Measurements from ENCODE around the gene CLN6.
A peak's percentile ranks its signal among the peaks of the same experiment; 100 is the strongest.

The CLN6 gene

DNA sequence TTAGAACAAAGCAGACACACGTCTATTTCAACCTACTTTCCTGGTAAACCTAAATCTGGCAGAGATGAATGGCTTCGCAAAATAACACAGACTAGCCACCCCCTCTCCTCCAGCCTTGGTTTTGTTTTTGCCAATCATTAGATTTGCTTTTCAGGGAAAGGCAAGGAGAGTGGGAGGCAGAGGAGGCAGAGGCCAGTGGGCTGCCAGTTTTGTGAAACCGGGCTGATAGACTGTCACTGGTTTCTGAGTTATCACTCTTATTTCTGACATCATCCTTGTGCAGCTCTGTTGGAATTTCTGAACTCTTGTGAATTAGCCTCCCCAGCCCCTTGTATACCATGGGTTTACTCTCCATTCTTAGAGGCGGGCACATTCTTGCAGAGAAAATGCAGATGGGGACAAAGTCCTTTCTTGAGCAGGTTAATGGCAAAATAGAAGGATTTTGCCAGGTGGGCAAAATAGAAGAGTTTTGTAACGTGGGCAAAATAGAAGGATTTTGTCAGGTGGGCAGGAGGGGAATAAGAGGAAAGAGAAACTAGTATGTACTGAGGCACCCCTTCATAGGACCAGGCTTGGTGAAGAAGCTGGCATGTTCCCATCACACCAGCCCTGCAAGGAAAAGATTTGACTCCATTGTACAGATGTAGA lies 44.8 kb upstream of the CLN6 start:
- Histone ChIP-seq H3K4me1 (peaks cover 12 to 37% (median 15%) of the 10 kb centered on the region in 10 experiments), H3K36me3 (peaks cover 0 to 3% (median 0%) of the 10 kb centered on the region in 11 experiments; a peak in 1 of 22 replicates), H3K4me3 (no peak overlapping the region), H3K27me3 (no peaks in the 10 kb centered on the region), H3K9me3 (replicated peaks in 1 of 11) (no peaks in the 10 kb centered on the region), H3K4me2 (no peak overlapping the region), H3K9ac (no peak overlapping the region), H4K20me1 (peaks cover 4 to 12% (median 11%) of the 10 kb centered on the region in 11 experiments; a peak in 20 of 22 replicates), H3K27ac (no peak overlapping the region)
- no peak for TF ChIP-seq Cebpa-rat (IDR thresholded peaks at IDR 0.05)

DNA sequence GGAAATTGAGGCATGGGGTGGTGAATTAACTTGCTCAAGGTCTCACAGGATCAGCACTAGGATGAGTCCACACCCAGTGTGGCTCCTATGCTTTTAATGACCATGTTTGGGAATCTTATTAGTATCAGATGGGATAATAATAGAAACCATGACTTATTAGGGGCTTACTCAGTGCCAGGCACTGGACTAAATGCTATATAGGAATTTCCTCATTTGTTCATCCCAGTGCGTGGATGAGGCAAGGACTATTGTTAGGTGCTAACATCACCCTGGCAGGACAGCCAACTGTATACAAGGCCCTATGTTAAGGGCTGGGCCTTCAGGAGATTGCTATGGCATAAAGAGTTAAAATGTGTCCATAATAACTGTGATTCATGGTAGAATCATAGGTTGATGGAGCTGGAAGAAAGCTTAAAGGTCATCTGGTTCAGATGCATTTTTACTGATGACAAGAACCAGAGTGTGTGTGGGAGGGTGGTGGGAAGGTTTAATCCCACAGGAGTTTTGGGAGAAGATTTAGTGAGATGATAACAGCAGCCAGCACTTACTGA lies 43.3 kb upstream of the CLN6 start:
- Histone ChIP-seq H3K27me3 (no peaks in the 10 kb centered on the region), H3K4me2 (no peak overlapping the region; a peak in 1 of 22 replicates), H3K9ac (no peak overlapping the region), H3K27ac (no peak overlapping the region), H4K20me1 (no peaks in the 10 kb centered on the region), H3K36me3 (no peaks in the 10 kb centered on the region), H3K9me3 (replicated peaks in 1 of 11) (no peaks in the 10 kb centered on the region), H3K4me3 (no peak overlapping the region), H3K4me1 (peaks cover 10 to 37% (median 13%) of the 10 kb centered on the region in 10 experiments)
- TF ChIP-seq Cebpa-rat (IDR thresholded peaks at IDR 0.05), result no peak

DNA sequence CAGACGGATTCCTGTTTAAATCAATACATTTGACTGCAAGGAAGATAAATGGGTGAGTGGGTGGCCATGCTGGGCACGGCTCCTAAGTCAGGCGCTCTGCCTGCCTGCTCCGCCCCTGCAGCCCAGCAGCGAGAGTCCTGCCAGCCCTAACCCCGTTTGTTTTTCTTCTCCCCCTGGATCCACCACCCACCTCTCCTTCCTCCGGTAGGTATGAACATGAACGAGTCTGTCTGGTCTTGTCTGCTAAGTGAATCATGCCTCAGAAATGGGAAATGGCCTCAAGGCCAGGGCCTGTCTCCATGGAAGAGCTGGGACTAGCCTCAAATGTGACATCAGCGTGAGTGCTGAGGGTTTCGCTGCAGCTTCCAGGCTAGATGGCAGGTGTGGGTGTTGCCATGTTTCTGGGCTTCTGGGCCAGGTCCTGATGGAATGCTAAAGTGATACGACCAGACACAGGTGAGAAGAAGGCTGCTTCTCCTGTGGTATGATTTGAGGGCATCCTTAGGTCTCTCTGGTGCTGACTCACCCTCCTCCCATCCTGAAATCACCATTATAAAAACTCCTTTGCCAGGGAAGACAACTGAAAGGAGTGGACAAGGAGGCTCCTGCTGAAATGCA lies 42.4 kb upstream of the CLN6 start:
- Histone ChIP-seq H3K36me3 (no peaks in the 10 kb centered on the region), H3K27ac (no peak overlapping the region), H3K9me3 (replicated peaks in 1 of 11) (no peaks in the 10 kb centered on the region), H3K4me1 (peaks cover 10 to 37% (median 12%) of the 10 kb centered on the region in 10 experiments), H3K4me2 (no peak overlapping the region; a peak in 1 of 22 replicates), H3K27me3 (no peaks in the 10 kb centered on the region), H3K4me3 (no peak overlapping the region), H4K20me1 (no peaks in the 10 kb centered on the region), H3K9ac (no peak overlapping the region)
- TF ChIP-seq Cebpa-rat (IDR thresholded peaks at IDR 0.05), result no peak

DNA sequence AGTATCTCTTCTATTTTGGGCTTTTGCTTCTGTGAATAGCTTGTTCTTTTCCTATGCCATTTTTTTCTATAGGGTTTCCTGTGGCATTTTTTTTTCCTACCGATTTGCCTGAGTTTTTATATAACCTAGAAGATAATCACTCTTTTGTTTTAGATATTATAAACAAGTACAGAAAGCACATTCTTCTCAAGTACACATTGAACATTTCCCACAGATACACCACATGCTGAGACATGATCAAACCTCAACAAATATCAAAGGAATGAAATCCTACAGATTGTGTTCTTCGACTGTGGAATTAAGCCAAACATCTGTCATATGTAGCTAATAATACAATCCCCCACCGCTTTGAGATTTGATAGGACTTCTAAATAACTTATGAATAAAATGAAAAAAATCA lies 38.9 kb upstream of the CLN6 start:
- no peak overlapping the region for H3K9ac ChIP-seq
- peaks cover 0 to 36% (median 0%) of the 10 kb centered on the region in 10 experiments; a peak in 6 of 20 replicates for H3K4me1 ChIP-seq
- no peak for TF ChIP-seq Cebpa-rat (IDR thresholded peaks at IDR 0.05)
- H3K9me3 ChIP-seq (replicated peaks in 1 of 11), result no peaks in the 10 kb centered on the region
- H3K27me3 ChIP-seq, result no peaks in the 10 kb centered on the region
- H3K4me3 ChIP-seq, result no peak overlapping the region
- no peaks in the 10 kb centered on the region for H3K36me3 ChIP-seq
- no peaks in the 10 kb centered on the region for H4K20me1 ChIP-seq
- H3K27ac ChIP-seq, result no peak overlapping the region
- no peak overlapping the region for H3K4me2 ChIP-seq

DNA sequence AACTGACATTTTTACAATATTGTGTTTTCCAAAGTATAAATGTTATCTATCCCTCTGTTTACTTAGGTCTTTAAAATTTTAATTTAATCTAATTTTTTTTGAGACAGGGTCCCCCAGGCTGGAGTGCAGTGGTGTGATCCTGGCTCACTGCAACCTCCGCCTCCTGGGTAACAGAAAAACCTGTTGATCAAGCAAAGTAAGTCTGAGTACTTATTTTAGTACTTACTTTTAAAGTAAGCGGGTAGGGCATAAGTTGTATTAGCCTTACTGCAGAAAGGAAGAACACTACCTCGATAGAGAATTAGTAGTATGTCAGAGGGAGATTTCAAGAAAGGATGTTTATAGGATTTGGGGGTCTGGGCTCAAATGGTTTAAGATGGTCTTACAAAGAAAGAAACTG lies 36.1 kb upstream of the CLN6 start:
- Histone ChIP-seq H3K4me2 (peak overlapping the region in 3 of 11 experiments; percentile 36 to 78 (median 64); a peak in 5 of 22 replicates), H3K27me3 (no peaks in the 10 kb centered on the region), H3K9me3 (replicated peaks in 1 of 11) (no peaks in the 10 kb centered on the region), H3K36me3 (no peaks in the 10 kb centered on the region), H3K4me1 (peaks cover 0 to 24% (median 0%) of the 10 kb centered on the region in 10 experiments; a peak in 6 of 20 replicates), H4K20me1 (no peaks in the 10 kb centered on the region), H3K4me3 (no peak overlapping the region), H3K9ac (no peak overlapping the region), H3K27ac (no peak overlapping the region)
- no peak for TF ChIP-seq Cebpa-rat (IDR thresholded peaks at IDR 0.05)

DNA sequence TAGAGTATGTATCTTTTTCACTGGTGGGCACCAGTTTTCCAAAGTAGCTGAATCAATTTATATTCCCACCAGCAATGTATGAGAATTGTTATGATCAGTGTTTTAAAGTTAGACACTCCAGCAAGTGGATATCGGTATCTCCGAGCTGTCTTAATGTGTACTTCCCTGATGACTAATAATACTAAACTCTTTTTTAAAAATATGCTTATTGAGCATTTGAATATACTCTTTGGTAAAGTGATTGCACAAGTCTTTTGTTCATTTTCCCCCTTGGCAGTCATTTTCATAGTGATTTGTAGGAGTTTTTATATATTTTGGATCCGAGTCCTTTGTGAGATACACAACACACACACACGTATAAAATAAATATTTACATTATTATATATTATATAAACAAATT lies 35.6 kb upstream of the CLN6 start:
- Histone ChIP-seq H3K36me3 (no peaks in the 10 kb centered on the region), H3K4me3 (no peak overlapping the region), H3K27ac (no peak overlapping the region)

DNA sequence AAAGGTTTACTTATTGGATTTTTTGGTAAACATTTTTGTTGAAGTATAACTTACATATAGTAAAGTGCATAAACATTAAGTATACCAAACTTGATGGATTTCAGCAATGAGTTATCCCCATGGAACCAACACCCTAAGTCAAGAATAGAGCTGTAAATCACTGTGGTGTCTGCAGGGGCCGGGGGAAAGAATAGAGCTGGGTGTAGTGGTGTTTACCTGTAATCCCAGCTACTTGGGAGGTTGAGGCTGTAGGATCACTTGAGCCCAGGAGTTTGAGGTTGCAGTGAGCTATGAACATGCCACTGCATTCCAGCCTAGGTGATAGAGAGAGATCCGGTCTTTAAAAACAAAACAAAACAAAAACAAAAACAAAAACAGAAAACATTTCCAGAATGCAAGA lies 34.8 kb upstream of the CLN6 start:
- no peak for TF ChIP-seq Cebpa-rat (IDR thresholded peaks at IDR 0.05)
- Histone ChIP-seq H3K27me3 (no peaks in the 10 kb centered on the region), H4K20me1 (no peaks in the 10 kb centered on the region), H3K36me3 (no peaks in the 10 kb centered on the region), H3K9me3 (replicated peaks in 1 of 11) (no peaks in the 10 kb centered on the region), H3K4me3 (no peak overlapping the region), H3K4me2 (peak overlapping the region in 3 of 11 experiments; percentile 60 to 78 (median 64); a peak in 6 of 22 replicates), H3K9ac (no peak overlapping the region), H3K4me1 (peaks cover 0 to 31% (median 5%) of the 10 kb centered on the region in 10 experiments; a peak in 10 of 20 replicates), H3K27ac (no peak overlapping the region)

More for the DNA sequence above, 35.6 kb upstream of the CLN6 start:
- Histone ChIP-seq H4K20me1 (no peaks in the 10 kb centered on the region), H3K4me2 (peak overlapping the region in 3 of 11 experiments; percentile 60 to 78 (median 64); a peak in 6 of 22 replicates), H3K9ac (0 out of 22 replicates have a peak overlapping the region, but pooled peaks of 1 of the 11 experiments have one; percentile 2), H3K4me1 (peaks cover 0 to 24% (median 0%) of the 10 kb centered on the region in 10 experiments; a peak in 6 of 20 replicates), H3K27me3 (no peaks in the 10 kb centered on the region), H3K9me3 (replicated peaks in 1 of 11) (no peaks in the 10 kb centered on the region)
- no peak for TF ChIP-seq Cebpa-rat (IDR thresholded peaks at IDR 0.05)

DNA sequence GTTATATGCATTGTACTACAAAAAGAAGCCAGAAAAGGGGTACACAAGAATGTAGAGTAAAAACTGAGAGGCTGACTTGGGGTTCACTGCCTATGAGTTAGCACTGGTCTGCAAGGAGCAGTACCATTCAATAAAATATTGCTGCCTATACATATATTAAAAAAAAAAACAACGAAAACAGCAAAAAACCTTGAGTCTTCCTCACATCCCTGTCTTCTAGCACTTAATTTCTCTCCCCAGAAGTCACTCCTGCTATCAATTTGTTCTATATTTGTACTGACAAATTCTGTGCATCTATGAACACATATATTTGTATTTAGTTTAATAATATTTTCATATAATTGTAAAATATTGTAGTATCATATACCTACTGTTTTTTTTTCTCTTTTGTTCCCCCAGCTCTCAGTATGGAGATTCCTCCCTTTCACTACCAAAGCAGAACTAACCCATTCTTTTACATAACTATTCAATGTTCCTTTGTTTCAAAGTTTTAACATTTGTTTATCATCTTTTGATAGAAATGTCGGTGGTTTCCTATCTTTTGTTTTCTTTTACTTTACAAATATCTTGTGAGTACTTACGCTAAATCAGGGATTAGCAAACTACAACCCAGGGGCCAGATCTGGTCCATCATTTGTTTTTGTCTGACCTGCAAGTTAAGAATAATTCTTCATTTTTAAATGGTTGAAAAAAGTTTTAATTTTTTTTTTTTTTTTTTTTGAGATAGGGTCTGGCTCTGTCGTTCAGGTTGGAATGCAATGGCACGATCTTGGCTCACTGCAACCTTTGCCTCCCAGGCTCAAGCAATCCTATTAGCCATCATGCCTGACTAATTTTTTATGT lies 33.2 kb upstream of the CLN6 start:
- no peak for TF ChIP-seq Cebpa-rat (IDR thresholded peaks at IDR 0.05)
- H3K27ac ChIP-seq, result no peak overlapping the region
- H3K4me3 ChIP-seq, result no peak overlapping the region
- peaks cover 0 to 33% (median 10%) of the 10 kb centered on the region in 10 experiments; a peak in 11 of 20 replicates for H3K4me1 ChIP-seq
- H3K36me3 ChIP-seq, result no peaks in the 10 kb centered on the region
- no peak overlapping the region for H3K9ac ChIP-seq
- H3K4me2 ChIP-seq, result no peak overlapping the region
- no peaks in the 10 kb centered on the region for H3K9me3 ChIP-seq (replicated peaks in 1 of 11)
- no peaks in the 10 kb centered on the region for H3K27me3 ChIP-seq
- H4K20me1 ChIP-seq, result no peaks in the 10 kb centered on the region

DNA sequence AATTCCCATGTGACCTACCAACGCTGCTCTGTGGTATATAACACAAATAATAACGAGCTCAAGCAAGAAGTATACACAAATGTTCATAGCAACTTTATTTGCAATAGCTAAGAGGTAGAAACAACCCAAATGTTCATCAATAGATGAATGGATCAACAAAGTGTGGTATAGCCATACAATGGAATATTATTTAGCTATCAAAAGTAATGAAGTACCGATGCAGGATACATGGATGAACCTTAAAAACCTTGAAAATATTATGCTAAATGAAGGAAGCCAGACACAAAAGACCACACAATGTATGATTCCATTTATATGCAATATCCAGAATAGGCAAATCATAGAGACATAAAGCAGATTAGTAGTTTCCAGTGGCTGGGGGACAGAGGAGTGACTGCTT lies 32.5 kb upstream of the CLN6 start:
- Histone ChIP-seq H3K36me3 (no peaks in the 10 kb centered on the region), H4K20me1 (no peaks in the 10 kb centered on the region), H3K27ac (no peak overlapping the region), H3K4me1 (peaks cover 5 to 38% (median 13%) of the 10 kb centered on the region in 10 experiments), H3K4me2 (no peak overlapping the region), H3K9ac (no peak overlapping the region), H3K9me3 (replicated peaks in 1 of 11) (no peaks in the 10 kb centered on the region), H3K4me3 (no peak overlapping the region), H3K27me3 (no peaks in the 10 kb centered on the region)
- no peak for TF ChIP-seq Cebpa-rat (IDR thresholded peaks at IDR 0.05)

Data from BLaER1 treated with 17β-estradiol and CSF1 and Interleukin-3, amounts not matched to agents 10 nM and 100 nM (cell line).